Neural cell (in vitro differentiated cells): ENCODE results near the gene PDE6D. TPM values are rescaled to one million over a fixed set of nuclear protein-coding genes. Genes with fewer than 3 reads are reported as not detected.

Source experiments
- H2AFZ ChIP-seq: fragments of 200-600, 300-800 bp; sonication (generic), shearing (Covaris generic); 2 replicates; pipeline ENCODE4 v1.6.0; 2014; ENCODE audit warnings: low read depth, mild to moderate bottlenecking, antibody characterized with exemption, low read length, moderate library complexity
- H3F3A ChIP-seq: fragments of 200-600 bp; shearing (Covaris generic); 2 replicates; pipeline ENCODE4 v1.6.1; 2016; ENCODE audit warnings: mild to moderate bottlenecking, moderate library complexity, mixed read lengths, antibody characterized with exemption, low read length; ENCODE audit not compliant: insufficient read depth, poor library complexity, severe bottlenecking
- H3K27ac ChIP-seq: fragments of 200-600, 300-800 bp; sonication (generic), shearing (Covaris generic); 2 replicates; pipeline ENCODE4 v1.5.1; 2014; ENCODE audit warnings: mild to moderate bottlenecking, low read length, moderate library complexity
- H3K27me3 ChIP-seq: fragments of 300-800, 200-600 bp; sonication (generic), shearing (Covaris generic); 2 replicates; pipeline ENCODE4 v1.6.0; 2014; ENCODE audit warnings: mild to moderate bottlenecking, low read depth, low read length, moderate library complexity; ENCODE audit not compliant: insufficient read depth
- H3K36me3 ChIP-seq: fragments of 300-800, 200-600 bp; sonication (generic), shearing (Covaris generic); 2 replicates; pipeline ENCODE4 v1.5.1; 2014; ENCODE audit warnings: mild to moderate bottlenecking, antibody characterized with exemption, low read length, moderate library complexity; ENCODE audit not compliant: insufficient read depth
- H3K4me2 ChIP-seq: fragments of 300-800, 200-600 bp; sonication (generic), shearing (Covaris generic); 2 replicates; pipeline ENCODE4 v1.6.0; 2014; ENCODE audit warnings: mild to moderate bottlenecking, low read length
- H3K4me3 ChIP-seq: fragments of 300-800, 200-600 bp; sonication (generic), shearing (Covaris generic); 2 replicates; pipeline ENCODE4 v1.5.1; 2014; ENCODE audit warnings: mild to moderate bottlenecking, low read length, moderate library complexity
- H3K79me2 ChIP-seq: fragments of 200-600 bp; shearing (Covaris generic); replicated peaks from 2 replicates; pipeline ENCODE4 v1.6.0; 2014; ENCODE audit warnings: mild to moderate bottlenecking, low read length, moderate library complexity; ENCODE audit not compliant: insufficient read depth
- H3K9ac ChIP-seq: fragments of 300-800, 200-600 bp; sonication (generic), shearing (Covaris generic); 2 replicates; pipeline ENCODE4 v1.6.1; 2016; ENCODE audit warnings: mild to moderate bottlenecking, low read length, mixed read lengths
- H3K9me2 ChIP-seq: fragments of 200-600 bp; shearing (Covaris generic); 2 replicates; pipeline ENCODE4 v1.6.1; 2016; ENCODE audit warnings: mild to moderate bottlenecking, low read length, mixed read lengths; ENCODE audit not compliant: insufficient read depth
- H3K9me3 ChIP-seq: fragments of 200-600, 300-800 bp; sonication (generic), shearing (Covaris generic); 2 replicates; pipeline ENCODE4 v1.6.1; 2016; ENCODE audit warnings: mild to moderate bottlenecking, mixed run types, low read length, moderate library complexity, mixed read lengths
- H4K20me1 ChIP-seq: fragments of 200-600 bp; shearing (Covaris generic); 2 replicates; pipeline ENCODE4 v1.6.1; 2016; ENCODE audit warnings: mild to moderate bottlenecking, mixed run types; ENCODE audit not compliant: insufficient read depth
- EP300 ChIP-seq: fragments of 450-650 bp; conservative IDR thresholded peaks from 2 replicates; pipeline ENCODE4 v1.6.1; 2014; ENCODE audit warnings: antibody characterized with exemption, mild to moderate bottlenecking, moderate library complexity; ENCODE audit not compliant: poor library complexity, severe bottlenecking
- EZH2 ChIP-seq: fragments of 200-600, 300-800 bp; shearing (Covaris generic), sonication (generic); IDR thresholded peaks from 2 replicates; pipeline ENCODE4 v1.6.1; 2014; ENCODE audit warnings: antibody characterized with exemption, low read length, borderline replicate concordance, mild to moderate bottlenecking; ENCODE audit not compliant: insufficient read depth, poor library complexity, severe bottlenecking
- MXI1 ChIP-seq: fragments of 450-650 bp; conservative IDR thresholded peaks from 2 replicates; pipeline ENCODE4 v1.6.1; 2014; ENCODE audit warnings: antibody characterized with exemption, mild to moderate bottlenecking; ENCODE audit not compliant: poor library complexity, severe bottlenecking
- POLR2AphosphoS5 ChIP-seq: IDR thresholded peaks from 2 replicates; pipeline ENCODE4 v1.6.1; 2012
- RAD21 ChIP-seq: fragments of 450-650 bp; conservative IDR thresholded peaks from 2 replicates; pipeline ENCODE4 v1.6.1; 2014; ENCODE audit warnings: antibody characterized with exemption, mild to moderate bottlenecking, moderate library complexity
- SMC3 ChIP-seq: fragments of 450-650 bp; conservative IDR thresholded peaks from 2 replicates; pipeline ENCODE4 v1.6.1; 2014; ENCODE audit warnings: antibody characterized with exemption, mild to moderate bottlenecking, moderate library complexity; ENCODE audit not compliant: poor library complexity
- TAF1 ChIP-seq: IDR thresholded peaks from 2 replicates; pipeline ENCODE4 v1.6.1; 2012; ENCODE audit warnings: low read depth
- polyA plus RNA-seq: library from polyadenylated mRNA; depleted of rRNA; stranded (reverse); fragments of >200 nt; gene quantifications from 2 replicates; pipeline ENCODE4 v1.2.3, GENCODE V29; 2014
- TF ChIP-seq, protein P1 (sequence below): IDR thresholded peaks from 2 replicates; pipeline ENCODE4 v1.6.1; 2012; ENCODE audit warnings: borderline replicate concordance
- TF ChIP-seq, protein P2 (sequence below): fragments of 450-650 bp; IDR thresholded peaks from 2 replicates; pipeline ENCODE4 v1.5.1; 2014; ENCODE audit warnings: antibody characterized with exemption, mild to moderate bottlenecking, moderate library complexity; ENCODE audit not compliant: poor library complexity, severe bottlenecking

The PDE6D gene
- polyA plus RNA-seq, 1 donor from 2014 or later: 150 TPM

DNA sequence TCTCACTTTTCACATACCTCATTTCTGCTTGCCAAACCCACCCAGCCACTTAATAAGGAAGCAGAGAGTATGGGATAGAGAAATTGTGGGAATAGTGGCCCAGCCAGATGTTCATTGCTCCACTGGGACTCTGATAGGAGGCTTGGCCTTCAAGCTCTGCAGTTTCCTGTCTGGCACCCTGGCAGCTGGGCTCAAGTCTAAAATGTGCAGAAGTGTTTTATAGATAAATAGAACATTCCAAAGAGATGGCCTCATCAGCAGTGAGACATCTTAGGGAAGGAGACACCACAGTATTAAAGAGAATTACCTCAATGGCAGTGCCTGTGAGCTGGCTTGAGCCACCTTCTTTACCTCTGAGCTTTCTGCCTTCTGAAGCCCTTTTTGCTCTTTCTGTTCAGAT is 29.8 kb upstream of the PDE6D start:
- H3F3A ChIP-seq: no peaks in the 10 kb centered on the region
- no peaks in the 10 kb centered on the region for H3K36me3 ChIP-seq
- H3K79me2 ChIP-seq: no peaks in the 10 kb centered on the region
- H3K4me3 ChIP-seq: no peak overlapping the region
- no peak overlapping the region for H3K9ac ChIP-seq
- no peaks in the 10 kb centered on the region for H3K9me2 ChIP-seq
- H3K27me3 ChIP-seq: no peaks in the 10 kb centered on the region
- no peak overlapping the region for H3K27ac ChIP-seq
- H4K20me1 ChIP-seq: no peaks in the 10 kb centered on the region
- H2AFZ ChIP-seq: no peak overlapping the region
- TF ChIP-seq, protein P1, sequence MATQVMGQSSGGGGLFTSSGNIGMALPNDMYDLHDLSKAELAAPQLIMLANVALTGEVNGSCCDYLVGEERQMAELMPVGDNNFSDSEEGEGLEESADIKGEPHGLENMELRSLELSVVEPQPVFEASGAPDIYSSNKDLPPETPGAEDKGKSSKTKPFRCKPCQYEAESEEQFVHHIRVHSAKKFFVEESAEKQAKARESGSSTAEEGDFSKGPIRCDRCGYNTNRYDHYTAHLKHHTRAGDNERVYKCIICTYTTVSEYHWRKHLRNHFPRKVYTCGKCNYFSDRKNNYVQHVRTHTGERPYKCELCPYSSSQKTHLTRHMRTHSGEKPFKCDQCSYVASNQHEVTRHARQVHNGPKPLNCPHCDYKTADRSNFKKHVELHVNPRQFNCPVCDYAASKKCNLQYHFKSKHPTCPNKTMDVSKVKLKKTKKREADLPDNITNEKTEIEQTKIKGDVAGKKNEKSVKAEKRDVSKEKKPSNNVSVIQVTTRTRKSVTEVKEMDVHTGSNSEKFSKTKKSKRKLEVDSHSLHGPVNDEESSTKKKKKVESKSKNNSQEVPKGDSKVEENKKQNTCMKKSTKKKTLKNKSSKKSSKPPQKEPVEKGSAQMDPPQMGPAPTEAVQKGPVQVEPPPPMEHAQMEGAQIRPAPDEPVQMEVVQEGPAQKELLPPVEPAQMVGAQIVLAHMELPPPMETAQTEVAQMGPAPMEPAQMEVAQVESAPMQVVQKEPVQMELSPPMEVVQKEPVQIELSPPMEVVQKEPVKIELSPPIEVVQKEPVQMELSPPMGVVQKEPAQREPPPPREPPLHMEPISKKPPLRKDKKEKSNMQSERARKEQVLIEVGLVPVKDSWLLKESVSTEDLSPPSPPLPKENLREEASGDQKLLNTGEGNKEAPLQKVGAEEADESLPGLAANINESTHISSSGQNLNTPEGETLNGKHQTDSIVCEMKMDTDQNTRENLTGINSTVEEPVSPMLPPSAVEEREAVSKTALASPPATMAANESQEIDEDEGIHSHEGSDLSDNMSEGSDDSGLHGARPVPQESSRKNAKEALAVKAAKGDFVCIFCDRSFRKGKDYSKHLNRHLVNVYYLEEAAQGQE: no peak
- TF ChIP-seq RAD21 (no peak), POLR2AphosphoS5 (no peak), MXI1 (no peak), TAF1 (no peak), EZH2 (no peak), EP300 (no peak), SMC3 (no peak)
- TF ChIP-seq, protein P2, sequence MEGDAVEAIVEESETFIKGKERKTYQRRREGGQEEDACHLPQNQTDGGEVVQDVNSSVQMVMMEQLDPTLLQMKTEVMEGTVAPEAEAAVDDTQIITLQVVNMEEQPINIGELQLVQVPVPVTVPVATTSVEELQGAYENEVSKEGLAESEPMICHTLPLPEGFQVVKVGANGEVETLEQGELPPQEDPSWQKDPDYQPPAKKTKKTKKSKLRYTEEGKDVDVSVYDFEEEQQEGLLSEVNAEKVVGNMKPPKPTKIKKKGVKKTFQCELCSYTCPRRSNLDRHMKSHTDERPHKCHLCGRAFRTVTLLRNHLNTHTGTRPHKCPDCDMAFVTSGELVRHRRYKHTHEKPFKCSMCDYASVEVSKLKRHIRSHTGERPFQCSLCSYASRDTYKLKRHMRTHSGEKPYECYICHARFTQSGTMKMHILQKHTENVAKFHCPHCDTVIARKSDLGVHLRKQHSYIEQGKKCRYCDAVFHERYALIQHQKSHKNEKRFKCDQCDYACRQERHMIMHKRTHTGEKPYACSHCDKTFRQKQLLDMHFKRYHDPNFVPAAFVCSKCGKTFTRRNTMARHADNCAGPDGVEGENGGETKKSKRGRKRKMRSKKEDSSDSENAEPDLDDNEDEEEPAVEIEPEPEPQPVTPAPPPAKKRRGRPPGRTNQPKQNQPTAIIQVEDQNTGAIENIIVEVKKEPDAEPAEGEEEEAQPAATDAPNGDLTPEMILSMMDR: no peak
- no peaks in the 10 kb centered on the region for H3K9me3 ChIP-seq
- H3K4me2 ChIP-seq: no peak overlapping the region

DNA sequence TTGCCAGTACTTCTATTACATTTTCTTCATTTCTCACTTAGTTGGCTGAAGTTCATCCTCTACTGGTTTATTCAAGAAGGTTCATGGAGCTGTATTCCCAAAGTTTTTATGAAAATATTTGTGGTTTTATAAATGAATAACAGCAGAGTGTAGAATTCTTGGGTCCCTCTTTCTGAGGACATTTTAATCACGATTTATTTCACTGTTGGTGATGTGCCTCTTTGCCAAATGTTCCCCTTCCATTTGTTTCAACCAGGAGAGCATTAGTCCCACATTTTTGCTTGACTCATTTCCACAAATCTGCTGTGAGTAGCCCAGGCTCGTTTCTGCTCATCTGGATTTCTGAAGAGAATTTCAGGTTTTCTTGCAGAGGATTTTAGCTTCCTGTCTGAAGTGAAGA is 25.9 kb upstream of the PDE6D start:
- Histone ChIP-seq H4K20me1 (no peaks in the 10 kb centered on the region), H3K4me3 (no peak overlapping the region), H3K4me2 (no peak overlapping the region), H3K9me2 (no peaks in the 10 kb centered on the region), H3K79me2 (no peaks in the 10 kb centered on the region), H3K36me3 (no peaks in the 10 kb centered on the region), H2AFZ (no peak overlapping the region), H3K9me3 (no peaks in the 10 kb centered on the region), H3K27ac (no peak overlapping the region), H3F3A (no peaks in the 10 kb centered on the region), H3K9ac (no peak overlapping the region), H3K27me3 (no peaks in the 10 kb centered on the region)
- TF ChIP-seq EZH2 (no peak), RAD21 (no peak), TAF1 (no peak)
